Neural progenitor cell (in vitro differentiated cells): ENCODE measurements around the gene GAL3ST3.

ENCODE experiments used
- CTCF ChIP-seq: fragments of 200-600 bp; sonication (generic); IDR thresholded peaks from 2 replicates; pipeline ENCODE4 v1.5.1; 2017; ENCODE audit warnings: antibody characterized with exemption, mild to moderate bottlenecking
- EZH2phosphoT487 ChIP-seq: fragments of 200-600 bp; sonication (generic); IDR thresholded peaks from 2 replicates; pipeline ENCODE4 v1.6.1; 2017; ENCODE audit warnings: antibody characterized with exemption

- no peak for TF ChIP-seq CTCF
- TF ChIP-seq EZH2phosphoT487, result no peak
These were observed 36.5 kb downstream of the GAL3ST3 start for GRCh38 chr11:66012371-66012945.
